Trophoblast cell (in vitro differentiated cells and primary cell): Measurements from ENCODE around the gene AGR3.

ENCODE experiments used
- DNase-seq, 2 donors: peaks; one replicate each; pipeline ENCODE4 v3.0.0-alpha.2; 2016
- H2AFZ ChIP-seq: 2 replicates; pipeline ENCODE4 v1.6.1; 2013; ENCODE audit warnings: low read length, moderate library complexity, mild to moderate bottlenecking; ENCODE audit not compliant: insufficient read depth, poor library complexity
- H2AK5ac ChIP-seq: 2 replicates; pipeline ENCODE4 v1.6.1; 2013; ENCODE audit warnings: mild to moderate bottlenecking, low read length
- H2BK120ac ChIP-seq: 2 replicates; pipeline ENCODE4 v1.6.1; 2013; ENCODE audit warnings: low read length, mild to moderate bottlenecking, moderate library complexity; ENCODE audit not compliant: insufficient read depth, poor library complexity
- H2BK12ac ChIP-seq: 2 replicates; pipeline ENCODE4 v1.6.1; 2013; ENCODE audit warnings: mild to moderate bottlenecking, low read length, moderate library complexity
- H2BK5ac ChIP-seq: 2 replicates; pipeline ENCODE4 v1.6.1; 2013; ENCODE audit warnings: low read length, low read depth, moderate library complexity, mild to moderate bottlenecking; ENCODE audit not compliant: poor library complexity
- H3K14ac ChIP-seq: 2 replicates; pipeline ENCODE4 v1.6.1; 2013; ENCODE audit warnings: mild to moderate bottlenecking, low read length
- H3K18ac ChIP-seq: 2 replicates; pipeline ENCODE4 v1.6.1; 2013; ENCODE audit warnings: mild to moderate bottlenecking, low read length
- H3K23ac ChIP-seq: 2 replicates; pipeline ENCODE4 v1.6.1; 2013; ENCODE audit warnings: low read length
- H3K27ac ChIP-seq: 2 replicates; pipeline ENCODE4 v1.5.1; 2013; ENCODE audit warnings: low read depth, mild to moderate bottlenecking, inconsistent platforms, low read length, moderate library complexity
- H3K27me3 ChIP-seq: 2 replicates; pipeline ENCODE4 v1.6.1; 2013; ENCODE audit warnings: inconsistent platforms, mild to moderate bottlenecking, low read length, moderate library complexity; ENCODE audit not compliant: insufficient read depth
- H3K36me3 ChIP-seq, 2 experiments: 1 replicate in 1 of 2; 2 replicates in 1 of 2; pipeline ENCODE4 v1.6.1; 2013; ENCODE audit warnings: low read length in 2 of 2, mild to moderate bottlenecking in 2 of 2, moderate library complexity in 1 of 2; ENCODE audit not compliant: insufficient read depth in 2 of 2, control insufficient read depth in 1 of 2
- H3K4ac ChIP-seq: 2 replicates; pipeline ENCODE4 v1.6.1; 2013; ENCODE audit warnings: low read depth, mild to moderate bottlenecking, low read length, moderate library complexity
- H3K4me1 ChIP-seq, 2 experiments: 1 replicate in 1 of 2; 2 replicates in 1 of 2; pipeline ENCODE4 v1.6.1; 2013; ENCODE audit warnings: low read length in 2 of 2, mild to moderate bottlenecking in 2 of 2, moderate library complexity in 1 of 2; ENCODE audit not compliant: insufficient read depth in 2 of 2, control insufficient read depth in 1 of 2
- H3K4me2 ChIP-seq: 2 replicates; pipeline ENCODE4 v1.6.1; 2013; ENCODE audit warnings: inconsistent platforms, mild to moderate bottlenecking, low read length, moderate library complexity
- H3K4me3 ChIP-seq: 2 replicates; pipeline ENCODE4 v1.5.1; 2013; ENCODE audit warnings: mild to moderate bottlenecking, low read depth, low read length, inconsistent platforms
- H3K79me1 ChIP-seq: one replicate; pipeline ENCODE4 v1.6.1; 2013; ENCODE audit warnings: low read length
- H3K79me2 ChIP-seq: 2 replicates; pipeline ENCODE4 v1.6.1; 2013; ENCODE audit warnings: low read length, mild to moderate bottlenecking; ENCODE audit not compliant: control insufficient read depth, insufficient read depth, poor library complexity
- H3K9ac ChIP-seq: 2 replicates; pipeline ENCODE4 v1.6.1; 2013; ENCODE audit warnings: mild to moderate bottlenecking, low read length
- H3K9me3 ChIP-seq: 2 replicates; pipeline ENCODE4 v1.6.1; 2013; ENCODE audit warnings: low read depth, mild to moderate bottlenecking, control low read depth, inconsistent platforms, low read length; ENCODE audit not compliant: insufficient read depth
- H4K12ac ChIP-seq: 2 replicates; pipeline ENCODE4 v1.6.1; 2013; ENCODE audit warnings: low read depth, mild to moderate bottlenecking, low read length, moderate library complexity
- H4K8ac ChIP-seq: 2 replicates; pipeline ENCODE4 v1.6.1; 2013; ENCODE audit warnings: low read depth, mild to moderate bottlenecking, low read length, moderate library complexity
- H4K91ac ChIP-seq: one replicate; pipeline ENCODE4 v1.6.1; 2013; ENCODE audit warnings: low read depth, mild to moderate bottlenecking, low read length, moderate library complexity
- WGBS: extraction: QIAGEN DNeasy Blood & Tissue Kit; methylation state at CpG from one replicate; pipeline ENCODE4 v1.1.7; 2013; ENCODE audit warnings: missing lambda C conversion rate; ENCODE audit not compliant: insufficient read length, insufficient coverage; ENCODE audit errors: extremely low coverage; 5-methylcytosine and 5-hydroxymethylcytosine counted together

Gene AGR3

DNA sequence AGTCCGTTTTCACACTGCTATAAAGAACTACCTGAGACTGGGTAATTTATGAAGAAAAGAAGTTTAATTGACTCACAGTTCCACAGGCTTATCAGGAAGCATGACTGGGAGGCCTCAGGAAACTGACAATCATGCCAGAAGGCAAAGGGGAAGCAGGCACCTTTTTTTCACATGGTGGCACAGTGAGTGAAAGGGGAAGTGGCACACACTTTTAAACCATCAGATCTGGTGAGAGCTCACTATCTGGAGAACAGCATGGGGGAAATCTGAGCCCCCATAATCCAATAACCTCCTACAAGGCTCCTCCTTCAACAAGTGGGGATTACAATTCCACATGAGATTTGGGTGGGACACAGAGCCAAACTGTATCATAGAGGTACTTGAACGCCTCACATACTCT is 30.0 kb downstream of the AGR3 start:
- no peak overlapping the region for H3K4ac ChIP-seq
- H3K27me3 ChIP-seq: no peaks in the 10 kb centered on the region
- no peak overlapping the region for H3K9ac ChIP-seq
- no peak overlapping the region for H2AFZ ChIP-seq
- no peaks in the 10 kb centered on the region for H3K36me3 ChIP-seq
- no peaks in the 10 kb centered on the region for H3K79me2 ChIP-seq
- H3K4me3 ChIP-seq: no peak overlapping the region
- no peak overlapping the region for H4K12ac ChIP-seq
- H2AK5ac ChIP-seq: no peak overlapping the region
- H2BK120ac ChIP-seq: no peak overlapping the region
- no peak overlapping the region for H2BK5ac ChIP-seq
- H4K91ac ChIP-seq: no peak overlapping the region
- H3K4me1 ChIP-seq: peaks cover 4 to 7% of the 10 kb centered on the region in 2 experiments
- no peak overlapping the region for H3K27ac ChIP-seq
- H3K23ac ChIP-seq: no peak overlapping the region
- H3K14ac ChIP-seq: no peak overlapping the region
- H4K8ac ChIP-seq: no peak overlapping the region
- no peak overlapping the region for H2BK12ac ChIP-seq
- H3K4me2 ChIP-seq: no peak overlapping the region
- DNase-seq: no peak
- no CpG with 5 or more reads among the region's 2 CpGs for WGBS
- no peak overlapping the region for H3K18ac ChIP-seq
- H3K79me1 ChIP-seq: no peaks in the 10 kb centered on the region
- H3K9me3 ChIP-seq: no peaks in the 10 kb centered on the region

DNA sequence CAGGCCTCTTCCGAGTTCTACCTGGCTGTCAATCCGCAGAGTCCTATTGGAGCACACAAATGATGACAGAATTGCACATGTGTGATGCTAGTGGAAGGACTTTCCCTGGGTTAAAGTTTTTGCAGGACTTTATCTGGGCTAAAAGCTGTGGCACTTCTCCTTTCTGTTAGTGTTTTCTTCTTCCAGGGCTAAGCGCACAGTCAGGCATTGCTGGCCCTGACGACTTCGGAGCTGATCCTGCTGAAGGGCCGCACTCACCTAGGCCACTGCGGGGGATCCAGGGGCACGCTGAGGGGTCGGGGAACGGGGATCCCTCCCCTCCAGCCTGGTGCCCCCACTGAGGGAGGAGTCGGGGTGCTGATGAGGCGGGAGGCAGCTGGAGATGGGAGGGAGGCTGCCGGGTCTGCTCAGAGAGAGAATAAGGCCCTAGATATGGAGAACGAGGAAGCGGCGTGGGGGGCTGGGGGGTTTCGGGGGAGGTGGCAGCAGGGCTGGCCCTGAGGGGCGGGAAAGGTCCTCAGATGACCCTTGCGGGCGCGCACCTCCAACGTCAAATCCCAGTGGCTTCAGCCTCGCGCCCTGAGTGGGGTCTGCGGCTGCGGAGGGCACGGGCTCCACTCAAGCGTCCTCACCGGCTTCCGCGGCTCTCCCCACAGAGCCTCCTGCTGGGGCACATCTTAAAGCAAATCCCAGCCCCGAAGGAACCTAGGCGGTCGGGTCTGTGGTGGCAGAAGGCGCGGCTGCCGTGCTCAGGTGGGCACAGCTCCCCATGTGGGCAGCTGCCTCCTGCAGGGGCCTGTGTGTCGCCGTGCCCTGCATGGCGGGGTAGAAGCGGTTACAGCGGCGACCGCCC is 30.9 kb downstream of the AGR3 start:
- no peak overlapping the region for H2AK5ac ChIP-seq
- H3K79me2 ChIP-seq: no peaks in the 10 kb centered on the region
- no peak overlapping the region for H3K9ac ChIP-seq
- H2AFZ ChIP-seq: no peak overlapping the region
- no peak overlapping the region for H4K12ac ChIP-seq
- no peak overlapping the region for H3K23ac ChIP-seq
- no peak overlapping the region for H3K4me3 ChIP-seq
- H3K18ac ChIP-seq: no peak overlapping the region
- WGBS: no CpG with 5 or more reads among the region's 44 CpGs
- H3K79me1 ChIP-seq: no peaks in the 10 kb centered on the region
- no peak overlapping the region for H4K8ac ChIP-seq
- H3K36me3 ChIP-seq: no peaks in the 10 kb centered on the region
- no peak overlapping the region for H3K14ac ChIP-seq
- no peak overlapping the region for H2BK12ac ChIP-seq
- no peaks in the 10 kb centered on the region for H3K9me3 ChIP-seq
- H3K27me3 ChIP-seq: no peaks in the 10 kb centered on the region
- no peak overlapping the region for H3K4ac ChIP-seq
- H3K4me1 ChIP-seq: peaks cover 4 to 7% of the 10 kb centered on the region in 2 experiments
- H4K91ac ChIP-seq: no peak overlapping the region
- H2BK120ac ChIP-seq: no peak overlapping the region
- no peak overlapping the region for H3K4me2 ChIP-seq
- H3K27ac ChIP-seq: no peak overlapping the region
- no peak for DNase-seq
- H2BK5ac ChIP-seq: no peak overlapping the region

DNA sequence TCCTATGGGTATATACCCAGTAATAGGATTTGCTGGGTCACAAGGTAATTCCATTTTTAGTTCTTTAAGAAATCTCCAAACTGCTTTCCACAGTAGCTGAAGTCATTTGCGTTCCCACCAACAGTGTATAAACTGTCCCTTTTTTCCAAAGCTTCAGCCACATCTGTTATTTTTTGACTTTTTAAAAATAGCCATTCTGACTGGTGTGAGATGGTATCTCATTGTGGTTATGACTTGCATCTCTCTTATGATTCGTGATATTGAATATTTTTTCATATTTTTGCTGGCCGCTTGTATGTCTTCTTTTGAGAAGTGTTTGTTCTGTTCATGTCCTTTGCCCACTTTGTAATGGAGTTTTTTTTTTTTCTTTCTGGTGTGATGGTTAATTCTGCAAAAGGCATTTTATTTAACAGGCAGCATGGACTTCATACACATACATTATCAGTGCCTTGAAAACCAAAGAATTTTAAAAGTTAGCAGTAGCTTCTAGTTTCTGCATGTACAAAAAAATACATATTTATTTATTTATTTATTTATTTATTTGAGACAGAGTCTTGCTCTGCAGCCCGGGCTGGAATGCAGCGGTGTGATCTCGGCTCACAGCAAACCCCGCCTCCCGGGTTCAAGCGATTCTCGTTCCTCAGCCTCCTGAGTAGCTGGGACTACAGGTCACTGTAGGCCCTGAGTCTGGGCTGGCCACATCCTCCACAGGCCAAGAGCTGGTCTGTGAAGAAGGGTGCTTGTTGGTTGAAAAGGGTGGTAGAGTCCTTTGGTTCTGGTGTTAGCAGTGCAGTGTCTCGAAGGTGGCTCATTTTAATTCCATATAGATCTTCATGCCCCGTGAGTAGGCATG is 32.3 kb downstream of the AGR3 start:
- Histone ChIP-seq H3K4ac (no peak overlapping the region), H2AFZ (no peak overlapping the region), H3K9me3 (no peaks in the 10 kb centered on the region), H3K4me3 (no peak overlapping the region), H3K23ac (no peak overlapping the region), H4K91ac (no peak overlapping the region), H3K4me1 (peaks cover 4 to 7% of the 10 kb centered on the region in 2 experiments), H4K12ac (no peak overlapping the region), H3K36me3 (no peaks in the 10 kb centered on the region), H3K18ac (no peak overlapping the region), H4K8ac (no peak overlapping the region), H2AK5ac (no peak overlapping the region), H3K79me1 (no peaks in the 10 kb centered on the region), H2BK120ac (no peak overlapping the region), H3K9ac (no peak overlapping the region), H2BK12ac (no peak overlapping the region), H2BK5ac (no peak overlapping the region), H3K27ac (no peak overlapping the region), H3K79me2 (no peaks in the 10 kb centered on the region), H3K27me3 (no peaks in the 10 kb centered on the region), H3K4me2 (no peak overlapping the region), H3K14ac (no peak overlapping the region)
- DNase-seq: no peak
- WGBS: no CpG with 5 or more reads among the region's 12 CpGs

DNA sequence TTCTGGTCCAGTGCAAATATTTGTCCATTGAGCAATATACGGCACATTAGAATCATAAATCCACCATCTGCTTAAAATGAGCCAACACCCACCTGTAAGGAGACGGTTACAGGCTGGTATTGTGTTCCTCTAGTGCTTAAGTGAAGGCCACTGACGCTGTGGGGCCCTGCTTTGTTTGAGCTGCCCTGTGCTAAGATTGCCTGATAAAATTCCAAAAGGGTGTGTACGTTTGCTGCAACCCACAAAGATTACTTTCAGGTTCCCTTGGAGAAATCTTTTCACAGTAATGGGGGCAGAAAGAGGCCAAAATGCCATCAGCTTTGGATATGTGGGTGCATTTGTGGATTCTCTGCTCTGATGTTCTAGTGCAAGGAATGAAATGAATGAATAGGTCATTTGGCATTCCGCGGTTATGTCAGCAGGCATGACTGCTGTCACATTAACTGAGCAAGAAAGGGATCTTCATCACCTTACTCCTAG is 34.4 kb downstream of the AGR3 start:
- H2BK12ac ChIP-seq: no peak overlapping the region
- H3K4me3 ChIP-seq: no peak overlapping the region
- H3K14ac ChIP-seq: no peak overlapping the region
- H2AK5ac ChIP-seq: no peak overlapping the region
- no peak overlapping the region for H4K91ac ChIP-seq
- H3K4me2 ChIP-seq: peak overlapping the region; percentile 17
- no peak overlapping the region for H2BK5ac ChIP-seq
- no peak overlapping the region for H4K8ac ChIP-seq
- H3K18ac ChIP-seq: no peak overlapping the region
- H3K9me3 ChIP-seq: no peaks in the 10 kb centered on the region
- H2AFZ ChIP-seq: no peak overlapping the region
- H3K23ac ChIP-seq: no peak overlapping the region
- peaks cover 4 to 7% of the 10 kb centered on the region in 2 experiments for H3K4me1 ChIP-seq
- no peak overlapping the region for H2BK120ac ChIP-seq
- H3K27ac ChIP-seq: no peak overlapping the region
- no peak overlapping the region for H4K12ac ChIP-seq
- no CpG with 5 or more reads among the region's 6 CpGs for WGBS
- no peaks in the 10 kb centered on the region for H3K79me2 ChIP-seq
- H3K27me3 ChIP-seq: no peaks in the 10 kb centered on the region
- H3K4ac ChIP-seq: no peak overlapping the region
- peak; percentile 91 to 95 for DNase-seq
- H3K36me3 ChIP-seq: no peaks in the 10 kb centered on the region
- no peak overlapping the region for H3K9ac ChIP-seq
- H3K79me1 ChIP-seq: no peaks in the 10 kb centered on the region
